K562 (cell line): ENCODE results near the gene CFAP206. TPM values are rescaled to one million over a fixed set of nuclear protein-coding genes. Genes with fewer than 3 reads are reported as not detected.
A peak's percentile ranks its signal among the peaks of the same experiment; 100 is the strongest.

ENCODE experiments used
- HDAC2 ChIP-seq: fragments of 450-650 bp; IDR thresholded peaks from 2 replicates; pipeline ENCODE4 v1.6.1; 2016; ENCODE audit warnings: mild to moderate bottlenecking
- KLF10 ChIP-seq: fragments of 250-450 bp; sonication (Bioruptor Pico); IDR thresholded peaks from 2 replicates; pipeline ENCODE4 v1.6.1; 2021; ENCODE audit warnings: matching md5 sums
- NCOA2 ChIP-seq, 2 experiments: fragments of 450-650 bp; IDR thresholded peaks; 2 replicates each; pipeline ENCODE4 v1.6.1; 2018; ENCODE audit warnings: mild to moderate bottlenecking in 2 of 2, moderate library complexity in 1 of 2; ENCODE audit not compliant: partially characterized antibody in 2 of 2
- RBM34 ChIP-seq: fragments of 200-400 bp; formaldehyde crosslinking; IDR thresholded peaks from 2 replicates; pipeline ENCODE4 v1.6.1; 2018; ENCODE audit warnings: low read length, borderline replicate concordance; ENCODE audit not compliant: insufficient read depth
- RFX7 ChIP-seq: fragments of 250-450 bp; sonication (Bioruptor Pico); IDR thresholded peaks from 2 replicates; pipeline ENCODE4 v1.5.1; 2021; ENCODE audit warnings: mild to moderate bottlenecking
- ZBTB1 ChIP-seq: sonication (generic); formaldehyde crosslinking; IDR thresholded peaks from 2 replicates; pipeline ENCODE4 v1.8.1; 2023; ENCODE audit warnings: missing genetic modification reagents, low read depth, mild to moderate bottlenecking, borderline replicate concordance
- ZNF589 ChIP-seq: fragments of 200-800 bp; sonication (Bioruptor generic); IDR thresholded peaks from 2 replicates; pipeline ENCODE4 v1.6.1; 2016; ENCODE audit warnings: low read depth, missing genetic modification characterization, missing compliant biosample characterization
- polyA plus RNA-seq, 8 experiments: library from polyadenylated mRNA; depleted of rRNA in 4 of 8; stranded (reverse) in 5 of 8; unstranded in 3 of 8; fragments of >200 nt; fragmentation: Nextera tagmentation in 2 of 8; fragmentation: Illumina TruSeq in 1 of 8; extraction: Ambion mirVana in 2 of 8; extraction: Trizol in 1 of 8; gene quantifications; 2 replicates each; pipeline versions ENCODE4 v1.2.1 to v1.2.3, GENCODE V29; 2011 to 2014; ENCODE audit warnings: inconsistent platforms in 1 of 8, missing spikeins in 1 of 8
- total RNA-seq, 7 experiments: library from RNA; depleted of rRNA in 6 of 7; stranded (reverse); fragments of >200 nt in 6 of 7; fragmentation: Illumina TruSeq in 2 of 7; extraction: Trizol in 2 of 7; gene quantifications; 2 replicates each; pipeline versions ENCODE4 v1.2.1 to v1.2.3, GENCODE V29; 2011 to 2021; ENCODE audit warnings: low replicate concordance in 1 of 7
- TF ChIP-seq, protein P1 (sequence below): fragments of 450-650 bp; IDR thresholded peaks from 2 replicates; pipeline ENCODE4 v1.6.1; 2016; ENCODE audit warnings: low read depth
- TF ChIP-seq, protein P2 (sequence below): sonication (generic); formaldehyde crosslinking; IDR thresholded peaks from 2 replicates; pipeline ENCODE4 v1.8.0; 2022; ENCODE audit warnings: mild to moderate bottlenecking, missing genetic modification reagents
- TF ChIP-seq, protein P3 (sequence below): fragments of 450-650 bp; formaldehyde crosslinking; IDR thresholded peaks from 2 replicates; pipeline ENCODE4 v1.4.0; 2022; ENCODE audit warnings: mild to moderate bottlenecking, moderate library complexity
- TF ChIP-seq, protein P4 (sequence below): sonication (generic); formaldehyde crosslinking; IDR thresholded peaks from 2 replicates; pipeline ENCODE4 v1.8.0; 2022; ENCODE audit warnings: mild to moderate bottlenecking, missing genetic modification reagents, borderline replicate concordance
- TF ChIP-seq, protein P5 (sequence below): fragments of 250-450 bp; sonication (Bioruptor Pico); IDR thresholded peaks from 2 replicates; pipeline ENCODE4 v1.8.0; 2022; ENCODE audit warnings: moderate library complexity, mild to moderate bottlenecking, inconsistent platforms

The CFAP206 gene
- total and polyA plus RNA-seq, 9 of the 15 experiments (the other 6 are each of a cell fraction or from before 2014, with no cell fraction given), result 0.06 to 0.33 (median 0.18) TPM; not detected in 2

DNA sequence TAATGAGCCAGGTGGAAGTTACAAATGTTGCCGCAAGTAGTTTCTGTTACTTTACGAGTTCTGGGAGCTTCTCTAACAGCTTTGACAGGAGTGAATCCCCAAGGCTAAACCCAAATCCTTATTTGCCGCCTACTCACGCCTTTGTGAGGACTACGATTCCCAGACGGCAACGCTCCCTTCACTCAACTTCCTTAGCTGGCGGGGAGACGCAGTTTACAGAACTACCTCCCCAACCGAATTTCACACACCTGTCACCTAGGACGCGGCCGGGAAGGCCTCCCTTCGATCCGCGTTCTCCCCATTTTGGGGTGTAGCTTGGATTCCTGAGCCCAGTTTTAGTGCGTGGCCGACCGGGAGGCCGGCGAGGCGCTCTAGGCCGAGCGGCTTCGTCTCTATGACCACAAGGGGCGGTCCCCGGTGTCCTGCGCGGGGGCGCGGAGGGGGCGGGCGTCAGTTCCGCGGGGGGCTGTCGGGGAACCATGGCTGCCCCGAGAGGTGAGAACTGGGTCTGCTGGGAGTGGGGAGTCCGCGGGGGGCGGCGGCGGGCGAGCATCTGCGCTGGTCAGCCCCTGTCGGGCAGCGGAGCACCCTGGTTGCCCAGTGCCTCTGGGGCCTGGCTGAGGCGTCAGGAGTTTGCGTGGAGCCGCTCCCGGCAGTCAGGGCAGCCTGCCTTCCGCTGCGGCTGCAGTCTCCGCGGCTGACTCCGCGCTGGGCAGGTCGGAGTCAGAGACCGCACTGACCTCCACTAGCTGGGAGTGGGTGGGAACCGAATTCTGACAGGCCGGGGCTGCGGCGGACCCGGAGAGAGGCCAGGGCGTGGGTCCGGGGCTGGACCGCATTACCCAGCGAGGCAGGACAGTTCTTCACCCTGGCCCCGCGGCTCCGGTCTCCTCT lies 65.0 kb downstream of the CFAP206 start, which contains the start of gene SLC35A1 (continued):
- peak; percentile 76; the same call in 1 of the 2 replicates for TF ChIP-seq ZBTB1 (CRISPR knock-in tag)
- no peak for TF ChIP-seq RFX7 (CRISPR knock-in tag)
- TF ChIP-seq, protein P1, sequence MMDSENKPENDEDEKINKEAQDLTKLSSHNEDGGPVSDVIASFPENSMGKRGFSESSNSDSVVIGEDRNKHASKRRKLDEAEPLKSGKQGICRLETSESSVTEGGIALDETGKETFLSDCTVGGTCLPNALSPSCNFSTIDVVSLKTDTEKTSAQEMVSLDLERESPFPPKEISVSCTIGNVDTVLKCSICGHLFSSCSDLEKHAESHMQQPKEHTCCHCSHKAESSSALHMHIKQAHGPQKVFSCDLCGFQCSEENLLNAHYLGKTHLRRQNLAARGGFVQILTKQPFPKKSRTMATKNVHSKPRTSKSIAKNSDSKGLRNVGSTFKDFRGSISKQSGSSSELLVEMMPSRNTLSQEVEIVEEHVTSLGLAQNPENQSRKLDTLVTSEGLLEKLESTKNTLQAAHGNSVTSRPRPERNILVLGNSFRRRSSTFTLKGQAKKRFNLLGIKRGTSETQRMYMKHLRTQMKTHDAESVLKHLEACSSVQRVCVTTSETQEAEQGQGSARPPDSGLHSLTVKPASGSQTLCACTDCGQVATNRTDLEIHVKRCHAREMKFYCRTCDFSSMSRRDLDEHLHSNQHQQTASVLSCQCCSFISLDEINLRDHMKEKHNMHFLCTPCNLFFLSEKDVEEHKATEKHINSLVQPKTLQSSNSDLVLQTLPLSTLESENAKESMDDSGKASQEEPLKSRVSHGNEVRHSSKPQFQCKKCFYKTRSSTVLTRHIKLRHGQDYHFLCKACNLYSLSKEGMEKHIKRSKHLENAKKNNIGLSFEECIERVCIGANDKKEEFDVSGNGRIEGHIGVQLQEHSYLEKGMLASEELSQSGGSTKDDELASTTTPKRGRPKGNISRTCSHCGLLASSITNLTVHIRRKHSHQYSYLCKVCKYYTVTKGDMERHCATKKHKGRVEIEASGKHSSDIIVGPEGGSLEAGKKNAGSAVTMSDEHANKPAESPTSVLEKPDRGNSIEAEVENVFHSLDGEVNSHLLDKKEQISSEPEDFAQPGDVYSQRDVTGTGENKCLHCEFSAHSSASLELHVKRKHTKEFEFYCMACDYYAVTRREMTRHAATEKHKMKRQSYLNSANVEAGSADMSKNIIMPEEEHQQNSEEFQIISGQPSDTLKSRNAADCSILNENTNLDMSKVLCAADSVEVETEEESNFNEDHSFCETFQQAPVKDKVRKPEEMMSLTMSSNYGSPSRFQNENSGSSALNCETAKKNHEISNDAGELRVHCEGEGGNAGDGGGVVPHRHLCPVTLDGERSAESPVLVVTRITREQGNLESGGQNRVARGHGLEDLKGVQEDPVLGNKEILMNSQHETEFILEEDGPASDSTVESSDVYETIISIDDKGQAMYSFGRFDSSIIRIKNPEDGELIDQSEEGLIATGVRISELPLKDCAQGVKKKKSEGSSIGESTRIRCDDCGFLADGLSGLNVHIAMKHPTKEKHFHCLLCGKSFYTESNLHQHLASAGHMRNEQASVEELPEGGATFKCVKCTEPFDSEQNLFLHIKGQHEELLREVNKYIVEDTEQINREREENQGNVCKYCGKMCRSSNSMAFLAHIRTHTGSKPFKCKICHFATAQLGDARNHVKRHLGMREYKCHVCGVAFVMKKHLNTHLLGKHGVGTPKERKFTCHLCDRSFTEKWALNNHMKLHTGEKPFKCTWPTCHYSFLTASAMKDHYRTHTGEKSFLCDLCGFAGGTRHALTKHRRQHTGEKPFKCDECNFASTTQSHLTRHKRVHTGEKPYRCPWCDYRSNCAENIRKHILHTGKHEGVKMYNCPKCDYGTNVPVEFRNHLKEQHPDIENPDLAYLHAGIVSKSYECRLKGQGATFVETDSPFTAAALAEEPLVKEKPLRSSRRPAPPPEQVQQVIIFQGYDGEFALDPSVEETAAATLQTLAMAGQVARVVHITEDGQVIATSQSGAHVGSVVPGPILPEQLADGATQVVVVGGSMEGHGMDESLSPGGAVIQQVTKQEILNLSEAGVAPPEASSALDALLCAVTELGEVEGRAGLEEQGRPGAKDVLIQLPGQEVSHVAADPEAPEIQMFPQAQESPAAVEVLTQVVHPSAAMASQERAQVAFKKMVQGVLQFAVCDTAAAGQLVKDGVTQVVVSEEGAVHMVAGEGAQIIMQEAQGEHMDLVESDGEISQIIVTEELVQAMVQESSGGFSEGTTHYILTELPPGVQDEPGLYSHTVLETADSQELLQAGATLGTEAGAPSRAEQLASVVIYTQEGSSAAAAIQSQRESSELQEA, result no peak
- TF ChIP-seq HDAC2, result no peak; the same call in 1 of the 2 replicates
- TF ChIP-seq, protein P2, sequence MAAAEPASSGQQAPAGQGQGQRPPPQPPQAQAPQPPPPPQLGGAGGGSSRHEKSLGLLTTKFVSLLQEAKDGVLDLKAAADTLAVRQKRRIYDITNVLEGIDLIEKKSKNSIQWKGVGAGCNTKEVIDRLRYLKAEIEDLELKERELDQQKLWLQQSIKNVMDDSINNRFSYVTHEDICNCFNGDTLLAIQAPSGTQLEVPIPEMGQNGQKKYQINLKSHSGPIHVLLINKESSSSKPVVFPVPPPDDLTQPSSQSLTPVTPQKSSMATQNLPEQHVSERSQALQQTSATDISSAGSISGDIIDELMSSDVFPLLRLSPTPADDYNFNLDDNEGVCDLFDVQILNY, result no peak
- no peak for TF ChIP-seq ZNF589 (CRISPR knock-in tag)
- TF ChIP-seq NCOA2 (IDR thresholded peaks at IDR 0.05; ENCODE audit: partially characterized antibody in 2 of 2), result no peak
- TF ChIP-seq RBM34, result no peak
- TF ChIP-seq, protein P3, sequence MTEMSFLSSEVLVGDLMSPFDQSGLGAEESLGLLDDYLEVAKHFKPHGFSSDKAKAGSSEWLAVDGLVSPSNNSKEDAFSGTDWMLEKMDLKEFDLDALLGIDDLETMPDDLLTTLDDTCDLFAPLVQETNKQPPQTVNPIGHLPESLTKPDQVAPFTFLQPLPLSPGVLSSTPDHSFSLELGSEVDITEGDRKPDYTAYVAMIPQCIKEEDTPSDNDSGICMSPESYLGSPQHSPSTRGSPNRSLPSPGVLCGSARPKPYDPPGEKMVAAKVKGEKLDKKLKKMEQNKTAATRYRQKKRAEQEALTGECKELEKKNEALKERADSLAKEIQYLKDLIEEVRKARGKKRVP (CRISPR knock-in tag), result no peak
- TF ChIP-seq, protein P4, sequence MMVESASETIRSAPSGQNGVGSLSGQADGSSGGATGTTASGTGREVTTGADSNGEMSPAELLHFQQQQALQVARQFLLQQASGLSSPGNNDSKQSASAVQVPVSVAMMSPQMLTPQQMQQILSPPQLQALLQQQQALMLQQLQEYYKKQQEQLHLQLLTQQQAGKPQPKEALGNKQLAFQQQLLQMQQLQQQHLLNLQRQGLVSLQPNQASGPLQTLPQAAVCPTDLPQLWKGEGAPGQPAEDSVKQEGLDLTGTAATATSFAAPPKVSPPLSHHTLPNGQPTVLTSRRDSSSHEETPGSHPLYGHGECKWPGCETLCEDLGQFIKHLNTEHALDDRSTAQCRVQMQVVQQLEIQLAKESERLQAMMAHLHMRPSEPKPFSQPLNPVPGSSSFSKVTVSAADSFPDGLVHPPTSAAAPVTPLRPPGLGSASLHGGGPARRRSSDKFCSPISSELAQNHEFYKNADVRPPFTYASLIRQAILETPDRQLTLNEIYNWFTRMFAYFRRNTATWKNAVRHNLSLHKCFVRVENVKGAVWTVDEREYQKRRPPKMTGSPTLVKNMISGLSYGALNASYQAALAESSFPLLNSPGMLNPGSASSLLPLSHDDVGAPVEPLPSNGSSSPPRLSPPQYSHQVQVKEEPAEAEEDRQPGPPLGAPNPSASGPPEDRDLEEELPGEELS (CRISPR knock-in tag), result no peak
- TF ChIP-seq KLF10 (CRISPR knock-in tag), result no peak
- TF ChIP-seq, protein P5, sequence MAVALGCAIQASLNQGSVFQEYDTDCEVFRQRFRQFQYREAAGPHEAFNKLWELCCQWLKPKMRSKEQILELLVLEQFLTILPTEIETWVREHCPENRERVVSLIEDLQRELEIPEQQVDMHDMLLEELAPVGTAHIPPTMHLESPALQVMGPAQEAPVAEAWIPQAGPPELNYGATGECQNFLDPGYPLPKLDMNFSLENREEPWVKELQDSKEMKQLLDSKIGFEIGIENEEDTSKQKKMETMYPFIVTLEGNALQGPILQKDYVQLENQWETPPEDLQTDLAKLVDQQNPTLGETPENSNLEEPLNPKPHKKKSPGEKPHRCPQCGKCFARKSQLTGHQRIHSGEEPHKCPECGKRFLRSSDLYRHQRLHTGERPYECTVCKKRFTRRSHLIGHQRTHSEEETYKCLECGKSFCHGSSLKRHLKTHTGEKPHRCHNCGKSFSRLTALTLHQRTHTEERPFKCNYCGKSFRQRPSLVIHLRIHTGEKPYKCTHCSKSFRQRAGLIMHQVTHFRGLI (CRISPR knock-in tag), result no peak
